HL-60 (cell line): ENCODE data around the gene FGFR2.

Experiments
- DNase-seq, 2 experiments: peaks; one replicate each; pipeline ENCODE4 v3.0.0-alpha.2; 2010 to 2020; ENCODE audit warnings: low read depth in 1 of 2, low spot score in 1 of 2
- H3K27ac ChIP-seq: fragments of 250-450 bp; sonication (Bioruptor Pico); replicated peaks from 2 replicates; pipeline ENCODE4 v1.5.1; 2020; ENCODE audit warnings: mild to moderate bottlenecking, moderate library complexity
- H3K27me3 ChIP-seq: fragments of 250-450 bp; sonication (Bioruptor Pico); 2 replicates; pipeline ENCODE4 v1.5.1; 2021; ENCODE audit warnings: mild to moderate bottlenecking, moderate library complexity; ENCODE audit not compliant: insufficient read depth, poor library complexity, severe bottlenecking
- H3K4me3 ChIP-seq: replicated peaks from 2 replicates; pipeline ENCODE4 v1.5.1; 2011; ENCODE audit warnings: mild to moderate bottlenecking, control low read depth, low read length; ENCODE audit not compliant: insufficient read depth
- GABPA ChIP-seq: IDR thresholded peaks from 2 replicates; pipeline ENCODE4 v1.6.1; 2012; ENCODE audit warnings: low read depth
- POLR2AphosphoS5 ChIP-seq: IDR thresholded peaks from 2 replicates; pipeline ENCODE4 v1.6.1; 2012; ENCODE audit warnings: low read depth
- REST ChIP-seq: IDR thresholded peaks from 2 replicates; pipeline ENCODE4 v1.6.1; 2012; ENCODE audit warnings: low read depth; ENCODE audit not compliant: insufficient replicate concordance
- SPI1 ChIP-seq: IDR thresholded peaks from 2 replicates; pipeline ENCODE4 v1.6.1; 2012; ENCODE audit warnings: low read depth, mild to moderate bottlenecking, borderline replicate concordance
- TF ChIP-seq, protein P1 (sequence below): IDR thresholded peaks from one replicate; pipeline ENCODE4 v1.5.1; 2011; ENCODE audit warnings: low read length, control low read depth, inconsistent platforms; ENCODE audit not compliant: insufficient read depth

The FGFR2 gene

GRCh38 chr10:121484816-121485215 lies 113.4 kb downstream of the FGFR2 start:
- TF ChIP-seq SPI1, result no peak
- TF ChIP-seq, protein P1, sequence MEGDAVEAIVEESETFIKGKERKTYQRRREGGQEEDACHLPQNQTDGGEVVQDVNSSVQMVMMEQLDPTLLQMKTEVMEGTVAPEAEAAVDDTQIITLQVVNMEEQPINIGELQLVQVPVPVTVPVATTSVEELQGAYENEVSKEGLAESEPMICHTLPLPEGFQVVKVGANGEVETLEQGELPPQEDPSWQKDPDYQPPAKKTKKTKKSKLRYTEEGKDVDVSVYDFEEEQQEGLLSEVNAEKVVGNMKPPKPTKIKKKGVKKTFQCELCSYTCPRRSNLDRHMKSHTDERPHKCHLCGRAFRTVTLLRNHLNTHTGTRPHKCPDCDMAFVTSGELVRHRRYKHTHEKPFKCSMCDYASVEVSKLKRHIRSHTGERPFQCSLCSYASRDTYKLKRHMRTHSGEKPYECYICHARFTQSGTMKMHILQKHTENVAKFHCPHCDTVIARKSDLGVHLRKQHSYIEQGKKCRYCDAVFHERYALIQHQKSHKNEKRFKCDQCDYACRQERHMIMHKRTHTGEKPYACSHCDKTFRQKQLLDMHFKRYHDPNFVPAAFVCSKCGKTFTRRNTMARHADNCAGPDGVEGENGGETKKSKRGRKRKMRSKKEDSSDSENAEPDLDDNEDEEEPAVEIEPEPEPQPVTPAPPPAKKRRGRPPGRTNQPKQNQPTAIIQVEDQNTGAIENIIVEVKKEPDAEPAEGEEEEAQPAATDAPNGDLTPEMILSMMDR, result no peak
- TF ChIP-seq GABPA, result no peak
- TF ChIP-seq POLR2AphosphoS5, result no peak
- TF ChIP-seq REST, result no peak
- H3K27me3 ChIP-seq, result peaks cover 29% of the 10 kb centered on the region
- no peak for DNase-seq
- no peak overlapping the region for H3K4me3 ChIP-seq
- no peak overlapping the region for H3K27ac ChIP-seq

GRCh38 chr10:121484401-121484800 lies 113.8 kb downstream of the FGFR2 start:
- TF ChIP-seq, protein P1, result no peak
- TF ChIP-seq REST (no peak), GABPA (no peak), POLR2AphosphoS5 (no peak)
- Histone ChIP-seq H3K27ac (no peak overlapping the region), H3K27me3 (peaks cover 29% of the 10 kb centered on the region), H3K4me3 (no peak overlapping the region)
- DNase-seq, result no peak

GRCh38 chr10:121481180-121481579 lies 117.1 kb downstream of the FGFR2 start:
- H3K27ac ChIP-seq, result no peak overlapping the region
- peaks cover 29% of the 10 kb centered on the region for H3K27me3 ChIP-seq
- no peak overlapping the region for H3K4me3 ChIP-seq
- DNase-seq, result no peak
- TF ChIP-seq, protein P1, result no peak
- TF ChIP-seq REST, result no peak
- no peak for TF ChIP-seq SPI1
- no peak for TF ChIP-seq POLR2AphosphoS5
- TF ChIP-seq GABPA, result no peak
